NCI-H1930 (cell line): ENCODE data around the gene HGFAC.

ENCODE experiments used
- DNase-seq, 2 experiments: peaks; one replicate each; lab custom pipeline; 2025; lab: John Stamatoyannopoulos, UW

Gene HGFAC

DNA sequence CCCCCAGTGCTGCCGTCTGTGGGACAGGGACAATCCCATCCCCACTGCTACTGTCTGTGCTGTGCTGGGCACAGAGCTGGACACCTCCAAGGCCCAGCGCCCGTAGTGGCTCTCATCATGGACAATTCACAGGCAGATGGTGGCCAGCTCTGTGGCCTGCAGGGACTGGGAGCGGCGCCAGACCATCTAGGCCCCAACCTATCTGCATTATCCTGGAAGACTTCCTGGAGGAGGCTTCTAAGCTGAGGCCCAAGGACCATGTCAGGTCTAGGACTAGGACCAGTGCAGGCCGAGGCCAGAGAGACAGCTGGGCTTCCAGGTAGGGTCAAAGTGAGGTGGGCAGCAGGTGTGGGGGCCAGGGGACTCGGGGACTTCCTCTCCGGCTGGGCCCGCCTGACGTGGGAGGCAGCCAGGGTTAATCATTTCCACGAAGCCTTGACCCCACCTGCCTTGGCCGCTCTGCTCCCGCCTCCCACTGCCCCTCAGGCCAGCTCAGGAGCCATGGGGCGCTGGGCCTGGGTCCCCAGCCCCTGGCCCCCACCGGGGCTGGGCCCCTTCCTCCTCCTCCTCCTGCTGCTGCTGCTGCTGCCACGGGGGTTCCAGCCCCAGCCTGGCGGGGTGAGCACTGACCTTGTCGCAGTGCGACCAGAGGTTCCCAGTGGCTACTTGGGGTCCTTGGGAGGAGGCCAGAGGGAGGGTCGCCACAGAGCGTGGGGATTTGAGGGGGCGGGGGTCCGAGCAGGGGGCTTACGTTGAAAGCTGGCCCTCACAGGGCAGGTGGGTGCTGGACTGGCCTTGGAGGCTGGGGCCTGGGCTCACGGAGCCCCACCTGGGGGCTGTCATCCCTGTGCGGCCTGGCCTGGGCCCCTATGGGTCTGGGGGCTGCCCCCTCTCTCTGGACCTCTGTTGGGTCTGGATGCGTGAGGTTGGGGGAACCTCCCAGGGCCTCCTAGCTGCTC is at the start of gene HGFAC:
TSS of gene HGFAC (plus strand) at position 468 of the 959 bp plus-strand sequence. CDS start at position 502, 34 bp downstream.
- DNase-seq, result no peak

DNA sequence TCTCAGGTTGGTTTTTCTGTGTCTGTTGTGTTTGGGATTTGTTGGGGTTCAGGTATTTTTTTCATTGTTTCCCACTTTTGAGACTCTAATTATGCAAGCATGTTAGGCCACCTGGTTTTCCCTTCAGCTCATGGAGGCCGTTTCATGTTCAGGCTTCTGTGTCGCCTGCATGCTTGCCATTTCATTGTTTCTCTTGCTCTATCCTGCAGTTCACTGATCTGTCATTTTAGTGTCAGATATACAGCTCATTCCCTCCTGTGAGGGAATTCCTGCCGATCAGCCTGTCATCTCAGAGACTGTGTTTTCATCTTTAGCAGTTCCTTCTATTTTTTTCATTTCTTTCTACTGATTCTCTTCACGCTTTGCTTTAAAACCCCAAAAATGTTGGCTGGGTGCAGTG is 49.4 kb upstream of the HGFAC start:
- no peak for DNase-seq

DNA sequence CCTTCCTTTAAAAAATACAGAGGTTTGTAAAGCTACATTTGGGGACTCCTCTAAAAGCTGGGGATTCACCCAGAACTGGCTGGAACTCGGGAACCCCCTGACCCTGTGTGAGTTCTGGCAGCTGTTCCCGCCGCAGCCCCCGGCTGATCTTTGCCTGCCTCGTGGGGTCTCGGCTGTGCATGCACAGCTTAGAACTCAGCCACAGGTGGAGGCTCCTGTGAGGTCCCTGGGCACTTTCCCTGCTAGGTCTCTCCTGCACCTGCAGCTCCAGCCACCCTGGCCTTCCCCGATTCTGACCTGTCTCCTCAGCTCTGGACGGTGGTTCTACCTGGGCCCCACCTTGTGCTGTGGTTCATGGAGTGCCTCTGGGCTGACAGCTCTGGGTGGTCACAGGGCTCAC is 48.6 kb upstream of the HGFAC start:
- DNase-seq, result no peak

DNA sequence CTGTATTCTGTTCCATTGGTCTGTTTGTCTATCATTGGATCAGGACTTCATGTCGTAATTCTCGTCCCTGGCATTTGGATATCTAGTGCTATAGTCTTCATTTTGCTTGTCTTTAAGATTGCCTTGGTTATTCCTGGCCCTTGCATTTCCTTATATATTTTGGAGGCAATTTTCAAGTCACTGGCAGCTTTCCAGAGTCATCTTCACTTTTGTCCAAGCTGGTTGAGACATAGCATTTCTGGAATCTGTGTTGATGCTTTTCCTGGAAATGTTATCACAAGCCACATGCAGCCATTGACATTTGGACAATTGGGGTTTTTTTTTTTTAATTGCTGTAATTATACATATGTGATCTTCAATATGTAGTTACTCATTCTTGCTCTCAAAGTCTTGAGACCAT is 45.2 kb upstream of the HGFAC start:
- DNase-seq, result no peak

DNA sequence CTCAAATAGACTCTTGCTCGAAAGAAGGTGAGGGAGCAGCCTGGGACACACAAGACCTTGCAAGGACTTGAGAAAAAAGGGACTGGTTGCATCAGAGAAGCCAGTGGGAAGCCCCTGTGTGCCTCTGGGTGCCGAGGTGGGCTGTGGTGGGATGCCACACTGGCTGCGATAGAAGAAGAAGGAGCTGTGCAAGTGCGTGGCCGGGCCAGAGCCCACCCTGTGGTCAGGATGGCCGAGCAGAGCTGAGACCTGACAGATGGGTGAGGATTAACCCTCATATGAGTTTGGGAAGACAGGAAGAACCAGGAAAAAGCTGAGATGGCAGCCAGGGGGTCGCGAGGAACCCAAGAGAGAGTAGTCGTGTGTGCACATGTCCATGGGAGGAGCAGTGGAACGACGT is 44.6 kb upstream of the HGFAC start:
- no peak for DNase-seq

DNA sequence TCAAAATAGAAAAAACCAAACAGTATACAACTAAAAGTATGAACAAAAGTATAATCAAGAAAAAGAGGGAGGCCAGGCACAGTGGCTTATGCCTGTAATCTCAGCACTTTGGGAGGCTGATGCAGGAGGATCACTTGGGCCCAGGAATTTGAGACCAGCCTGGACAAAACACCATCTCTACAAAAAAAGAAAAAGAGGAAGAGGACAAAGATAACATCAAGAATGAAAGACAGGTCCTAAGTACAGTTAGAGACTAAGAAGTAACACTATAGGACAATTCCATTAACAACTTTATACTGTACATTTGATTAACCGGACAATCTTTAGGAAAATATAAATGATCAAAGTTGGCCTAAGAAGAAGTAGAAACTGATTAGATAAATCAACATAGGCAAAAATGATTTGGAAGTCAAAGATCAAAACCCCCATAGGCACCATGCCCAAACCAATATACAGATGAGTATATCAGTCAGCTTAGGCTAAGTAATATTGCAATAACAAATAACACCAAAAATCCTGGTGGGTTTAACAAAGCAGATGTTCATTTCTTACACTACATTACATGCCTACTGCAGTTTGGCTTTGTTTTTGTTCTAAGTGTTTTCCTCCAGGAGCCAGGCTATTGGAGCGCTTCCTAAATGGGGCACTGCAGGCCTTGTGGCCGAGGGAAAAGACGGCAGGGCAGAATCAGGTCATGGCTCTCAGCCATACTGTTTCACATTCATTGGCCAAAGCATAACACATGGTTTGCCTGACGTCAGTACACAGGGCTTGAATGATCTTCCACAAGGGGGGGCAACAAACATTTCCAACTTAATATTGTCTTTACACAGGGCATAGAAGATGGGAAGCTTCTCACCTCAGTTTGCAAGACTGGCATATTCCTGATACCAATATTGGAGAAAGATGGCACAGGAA is 42.2 kb upstream of the HGFAC start:
- DNase-seq, result no peak

DNA sequence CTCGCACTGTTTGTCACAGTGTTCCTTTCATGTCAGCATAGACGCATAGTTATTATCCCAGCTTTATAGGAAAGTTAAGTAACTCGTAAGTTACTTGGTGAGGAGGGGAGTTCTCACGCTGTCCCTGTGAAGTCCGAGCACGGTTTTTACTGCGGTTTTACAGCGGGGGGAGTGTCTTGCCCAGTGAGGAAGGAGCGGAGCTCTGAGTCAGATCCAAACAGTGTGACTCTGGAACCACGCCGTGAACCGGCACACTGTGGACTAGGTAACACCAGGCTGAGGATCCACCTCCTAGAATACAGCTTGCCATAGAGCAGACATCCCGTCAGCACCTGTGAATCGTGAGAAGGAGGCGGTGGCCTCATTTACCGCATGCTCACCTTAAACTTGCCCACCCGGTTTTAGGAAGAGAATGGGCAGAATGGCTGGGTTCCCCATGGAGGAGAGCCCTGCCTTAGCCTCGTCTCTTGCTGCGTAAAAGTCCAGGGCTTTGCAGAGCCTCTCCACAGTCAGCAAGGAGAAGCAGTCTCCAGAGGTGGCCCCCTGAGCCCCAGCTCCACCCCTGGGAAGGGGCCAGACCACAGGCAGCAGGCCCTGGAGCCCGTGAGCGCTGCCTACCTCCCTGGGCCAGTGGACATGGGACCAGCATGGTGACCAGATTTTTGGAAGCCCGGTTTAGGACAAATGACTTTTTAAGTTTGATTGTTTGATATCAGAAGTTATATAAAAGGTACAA is 40.2 kb upstream of the HGFAC start:
- DNase-seq, result no peak

DNA sequence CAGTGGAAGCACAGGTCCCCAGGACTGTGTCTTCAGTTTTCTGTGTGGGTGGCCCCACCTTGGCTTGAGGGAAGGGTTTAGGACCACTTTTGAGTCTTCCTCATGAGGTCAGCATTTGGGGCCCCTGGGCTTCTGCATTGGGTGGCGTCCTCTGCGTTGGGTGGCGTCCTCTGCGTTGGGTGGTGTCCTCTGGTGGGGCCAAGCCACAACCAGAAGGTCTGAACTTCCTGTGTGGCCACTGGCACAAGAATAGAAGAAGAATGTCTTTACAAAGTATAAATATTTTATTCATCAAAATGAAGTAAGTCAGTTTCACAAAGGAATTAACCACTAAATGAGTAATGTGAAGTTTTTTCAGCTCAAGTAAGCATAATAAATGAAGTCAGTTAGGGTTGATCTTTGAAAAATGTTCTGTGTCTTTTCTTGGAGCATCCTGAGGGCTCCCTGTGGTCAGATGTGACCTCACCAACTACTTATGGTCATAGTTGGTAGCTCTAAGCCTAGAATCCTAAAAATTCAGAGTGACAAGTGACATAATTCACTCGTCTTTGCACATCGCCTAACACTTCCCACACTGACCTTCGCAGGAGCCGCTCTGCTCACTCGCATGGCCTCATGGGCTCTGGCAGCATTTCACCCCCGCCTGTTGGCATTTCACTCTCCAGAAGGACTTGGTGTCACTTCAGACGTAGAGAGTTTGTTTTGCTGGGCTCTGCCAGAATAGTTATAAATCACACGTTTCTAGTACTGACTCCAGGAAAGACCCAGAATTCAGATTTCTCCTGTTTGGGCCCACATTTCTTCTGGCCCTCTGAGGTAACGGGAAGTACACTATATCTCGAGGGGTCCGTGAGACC is 39.0 kb upstream of the HGFAC start:
- no peak for DNase-seq

DNA sequence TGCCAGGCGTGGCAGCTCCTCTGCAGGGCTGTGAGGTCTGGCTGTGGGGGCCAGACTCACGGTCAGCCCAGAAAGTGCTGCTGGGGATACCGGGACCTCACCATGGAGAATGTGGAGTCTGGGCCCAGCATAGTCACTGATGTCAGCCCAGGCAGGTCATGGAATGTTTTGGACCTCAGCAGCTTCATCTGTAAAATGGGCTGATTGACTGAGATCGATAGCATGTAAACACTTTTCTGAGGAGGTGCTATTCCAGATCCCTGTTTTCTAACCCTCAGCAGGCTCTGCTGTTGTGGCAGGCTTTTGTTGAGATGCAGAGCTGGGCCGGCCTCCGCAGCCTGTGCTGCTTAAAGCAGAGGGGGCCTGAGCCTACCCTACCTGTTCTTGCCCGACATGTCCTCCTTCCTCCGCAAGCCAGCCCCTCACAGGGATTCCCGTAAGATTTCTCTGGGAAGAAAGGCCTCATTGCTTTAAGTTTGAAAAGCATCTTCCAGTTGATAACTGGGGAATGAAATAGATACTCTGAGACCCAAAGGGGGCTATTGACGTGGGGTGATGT is 38.3 kb upstream of the HGFAC start:
- DNase-seq, result no peak

DNA sequence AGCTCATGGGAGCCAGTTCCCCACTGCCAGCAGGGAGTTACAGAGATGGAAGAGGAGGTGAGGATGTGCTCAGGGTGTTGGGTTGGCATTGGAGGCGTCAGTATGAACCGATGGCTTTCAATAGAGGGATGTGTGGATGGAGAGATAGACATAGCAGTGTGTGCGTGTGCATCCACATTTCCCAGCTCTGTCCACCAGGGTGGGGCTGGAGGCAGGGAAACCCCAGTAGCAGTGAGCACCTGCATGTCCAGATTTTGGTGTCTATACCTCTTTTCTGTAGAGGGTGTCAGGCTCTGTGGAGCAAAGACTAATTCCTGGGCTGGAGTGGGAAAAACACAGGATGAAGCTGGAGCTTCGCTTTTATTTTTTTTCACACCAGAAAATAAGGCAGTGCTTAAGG is 37.2 kb upstream of the HGFAC start:
- DNase-seq, result no peak

DNA sequence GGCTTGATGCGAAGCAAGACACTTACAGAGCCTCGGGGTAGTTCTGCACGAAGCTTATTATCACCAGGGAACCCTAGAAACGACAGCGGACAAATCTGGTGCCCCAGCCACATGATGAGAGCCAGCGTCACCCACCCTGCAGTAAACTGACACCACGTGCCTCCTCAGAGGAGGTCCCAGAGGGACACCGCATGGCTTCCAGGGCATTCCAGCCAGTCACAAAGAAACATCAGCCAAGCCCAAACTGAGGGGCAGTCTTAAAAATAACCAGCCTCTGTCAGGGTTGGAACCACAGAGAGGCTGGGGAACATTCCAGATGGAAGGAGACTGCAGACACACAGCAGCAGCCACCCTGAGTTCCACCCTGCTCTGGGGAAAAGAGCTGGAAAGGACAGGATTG is 36.6 kb upstream of the HGFAC start:
- DNase-seq, result no peak

DNA sequence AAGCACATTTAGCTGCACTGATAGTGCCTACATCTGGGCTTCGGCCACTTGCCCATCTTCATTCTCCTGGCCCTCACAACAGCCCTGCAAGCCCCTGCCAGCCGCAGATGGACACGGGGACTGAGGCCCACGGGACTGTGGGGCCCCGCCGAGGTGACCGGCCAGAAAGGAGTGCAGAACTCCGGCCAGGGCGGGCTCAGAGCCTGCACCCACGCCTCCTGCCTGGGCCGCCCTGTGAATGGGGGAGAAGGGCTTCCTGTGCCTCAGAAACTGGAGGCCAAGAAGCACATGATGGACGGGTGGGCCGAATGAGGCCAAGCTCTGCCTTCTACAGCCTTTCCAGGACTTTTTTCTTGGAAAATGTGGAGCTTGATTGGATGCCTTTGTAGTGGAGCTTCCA is 35.7 kb upstream of the HGFAC start:
- no peak for DNase-seq

DNA sequence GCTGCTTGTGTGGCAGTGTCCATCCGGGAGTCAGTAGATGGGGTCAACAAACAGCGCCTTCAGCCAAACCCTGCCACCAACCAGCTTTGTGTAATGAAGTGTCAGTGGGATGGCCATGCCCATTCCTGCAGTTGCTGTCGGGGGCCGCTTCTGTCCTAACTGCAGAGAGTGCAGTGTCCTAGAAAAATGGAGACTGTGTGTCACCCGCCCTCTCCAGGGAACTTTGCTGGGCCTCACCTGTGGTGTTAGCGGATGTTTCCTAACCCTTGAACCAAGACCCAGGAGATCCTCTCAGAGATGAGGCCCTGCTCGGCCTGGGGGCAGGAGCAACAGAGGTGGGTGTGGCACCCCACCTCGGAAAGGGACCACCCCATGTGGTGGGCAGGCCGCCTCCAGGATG is 35.3 kb upstream of the HGFAC start:
- no peak for DNase-seq

DNA sequence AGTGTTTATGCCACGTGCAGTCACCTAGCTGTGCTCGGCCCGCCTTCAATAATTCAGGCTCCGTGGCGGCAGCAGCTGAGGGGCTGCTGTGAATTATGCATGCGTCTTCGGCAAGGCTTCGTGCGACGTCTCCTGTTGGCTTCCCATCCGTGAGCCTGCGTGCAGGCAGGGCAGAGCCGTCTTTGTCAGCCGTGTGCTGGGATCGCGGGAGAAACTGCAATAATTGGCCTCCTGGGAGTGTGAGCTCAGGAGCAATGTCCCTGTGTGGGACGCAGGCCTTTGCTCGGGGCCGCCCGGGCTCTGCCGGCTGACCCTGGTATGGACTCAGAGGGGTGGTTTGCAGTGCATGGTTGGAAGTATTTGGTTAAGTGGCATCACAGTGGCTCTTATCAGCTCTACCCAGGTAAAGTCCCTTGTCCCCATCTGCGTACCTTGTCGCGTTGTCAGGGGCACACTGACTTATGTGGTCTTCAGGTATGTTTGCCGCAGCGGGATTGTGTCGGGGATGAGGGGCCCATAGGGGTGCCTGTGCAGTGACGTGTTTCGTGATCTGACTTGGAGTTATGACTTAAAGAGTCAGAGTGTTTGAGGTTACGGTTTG is 34.5 kb upstream of the HGFAC start:
- DNase-seq, result no peak

DNA sequence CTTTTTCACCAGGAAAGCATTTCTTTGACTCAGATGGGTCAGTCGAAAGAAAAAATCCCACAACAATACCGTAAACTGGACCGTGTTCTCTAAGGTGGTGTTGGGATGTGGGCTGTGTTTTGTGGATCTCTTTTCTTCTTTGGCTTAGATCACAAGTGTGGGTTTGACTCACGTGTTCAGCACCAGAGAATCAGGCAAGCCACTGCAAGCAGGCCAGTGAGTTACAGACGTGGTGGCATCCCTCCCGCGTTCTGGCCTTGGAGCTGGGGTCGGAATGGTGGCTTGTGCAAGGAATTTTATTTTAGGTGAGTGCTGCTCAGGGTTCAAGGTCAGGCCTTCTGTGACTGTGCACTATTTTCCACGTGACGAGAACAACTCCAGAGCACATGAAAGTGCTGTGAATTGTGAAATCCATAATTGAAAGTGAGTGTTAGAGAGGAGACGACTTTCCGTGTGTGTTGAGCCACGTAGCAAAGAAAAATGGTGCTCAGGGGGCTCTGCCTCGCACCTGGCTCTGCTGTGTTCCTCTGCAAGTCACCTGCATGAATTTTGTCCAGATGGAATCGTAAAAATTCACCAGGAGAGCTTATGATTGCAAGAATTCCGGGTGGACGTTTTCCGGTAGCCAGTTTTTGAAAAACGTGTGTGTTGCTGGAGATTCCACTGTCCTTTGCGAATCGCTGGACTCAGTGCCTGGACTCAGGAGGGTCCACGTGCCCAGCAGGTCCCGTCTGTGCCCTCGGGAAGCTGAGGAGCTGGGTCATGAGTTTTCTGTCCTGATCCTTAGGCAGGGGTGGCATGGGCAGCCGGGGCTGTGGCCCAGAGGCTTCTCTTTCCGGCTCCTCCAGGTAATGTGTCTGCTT is 33.6 kb upstream of the HGFAC start:
- no peak for DNase-seq

DNA sequence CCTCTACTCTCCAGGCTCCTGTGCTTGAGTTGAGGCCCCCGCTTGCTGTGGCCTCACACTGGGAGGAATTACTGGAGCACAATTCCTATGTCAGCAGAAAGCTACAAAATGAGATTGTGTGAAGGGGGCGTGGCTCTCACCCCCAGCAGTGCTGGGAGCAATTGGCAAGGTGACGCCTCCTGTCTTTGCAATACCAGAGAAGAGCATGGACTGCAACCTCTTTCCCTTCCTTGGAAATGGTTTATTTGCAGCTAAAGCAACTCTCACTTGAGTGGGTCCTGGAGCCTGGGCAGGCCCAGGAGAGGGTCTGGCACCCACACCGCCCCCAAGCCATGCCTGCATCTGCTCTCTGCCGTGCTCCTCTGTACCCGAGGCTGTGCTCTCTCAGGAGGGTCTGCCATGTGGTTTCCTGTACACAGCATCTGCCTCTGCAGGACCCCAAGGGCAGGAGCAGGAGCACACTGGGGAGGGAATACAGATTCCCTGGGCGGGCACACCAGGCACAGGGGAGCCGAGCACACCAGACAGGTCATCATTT is 32.9 kb upstream of the HGFAC start:
- DNase-seq, result no peak

DNA sequence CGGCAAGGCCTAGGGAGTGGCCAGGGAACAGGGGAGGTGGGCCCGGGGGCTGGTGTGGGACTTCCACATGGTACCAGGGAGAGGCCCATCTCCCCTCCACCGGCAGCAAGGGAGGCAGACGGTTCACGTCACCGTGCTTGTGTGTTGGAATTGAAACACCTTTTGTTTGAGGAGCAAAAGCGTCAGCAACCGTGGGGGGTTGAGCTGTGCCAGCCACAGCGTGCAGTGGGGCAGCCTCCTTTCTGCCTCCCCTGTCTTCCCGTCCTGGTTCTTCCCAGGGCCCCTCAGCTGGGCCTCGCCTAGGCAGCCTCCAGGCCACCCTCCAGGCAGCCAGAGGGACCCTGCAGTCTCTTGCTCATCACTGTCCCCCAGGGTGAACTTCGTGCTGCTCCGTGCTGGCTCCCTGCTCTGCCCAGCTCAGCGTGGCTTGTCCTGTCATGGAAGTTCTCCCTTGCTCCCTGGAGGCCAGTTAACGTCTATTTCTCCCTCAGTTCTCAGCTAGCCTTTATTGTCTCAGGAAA is 32.1 kb upstream of the HGFAC start:
- DNase-seq, result no peak

DNA sequence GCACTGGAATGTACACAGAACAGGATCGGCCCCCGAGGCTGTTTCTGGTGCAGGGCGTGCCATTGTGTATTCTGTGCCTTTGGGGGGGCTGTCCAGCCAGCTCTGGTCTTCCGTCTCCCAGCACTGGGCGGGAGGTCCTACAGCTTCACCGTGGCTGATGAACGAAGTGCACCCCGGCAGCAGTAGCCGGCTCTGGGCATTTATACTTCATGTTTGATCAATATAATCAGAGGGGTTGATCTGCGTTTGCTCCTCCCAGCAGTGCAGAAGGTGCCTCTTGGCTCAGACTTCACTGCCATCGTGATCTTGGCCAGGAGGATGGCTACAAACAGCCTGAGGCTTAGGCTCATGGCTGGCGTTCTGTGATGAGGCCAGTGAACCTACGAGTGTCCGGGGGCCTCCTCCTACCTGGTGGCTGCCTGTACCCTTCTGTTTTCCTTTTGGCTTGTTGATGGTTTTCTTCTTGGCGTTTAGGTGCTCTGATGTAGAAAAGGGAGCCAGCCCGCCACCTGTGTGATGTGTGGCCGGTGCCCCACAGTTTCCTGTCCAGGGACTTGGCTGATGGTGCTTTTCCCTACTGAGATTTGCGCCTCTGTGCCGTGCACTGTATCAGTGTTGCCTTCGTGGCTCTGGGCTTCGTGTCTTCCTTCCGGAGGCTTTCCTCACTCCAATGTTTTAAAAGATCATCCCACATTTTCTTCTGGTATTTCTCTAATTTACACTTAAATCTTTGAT is 31.2 kb upstream of the HGFAC start:
- DNase-seq, result no peak
